ENCODE data around the gene CDR2L.
"Not testable (repeated sequence)": the region's sequence is repeated elsewhere in the genome, so short reads cannot be mapped to it uniquely, and the experiment has no call there.

The CDR2L gene

GRCh38 chr17:74978240-74978639, 9.2 kb upstream of the CDR2L start:
- in situ Hi-C loops (cut with MboI; ENCODE audit: low pct_unique_long_range_greater_than_20kb, low sequenced_read_pairs), result no loop called here
- DNase-seq, result no peak

- DNase-seq, result no peak
- in situ Hi-C loops (cut with MboI; ENCODE audit: low pct_unique_long_range_greater_than_20kb, low sequenced_read_pairs), result no loop called here
Observed at GRCh38 chr17:74979408-74980146, 7.9 kb upstream of the CDR2L start.

GRCh38 chr17:74981318-74981978, 6.0 kb upstream of the CDR2L start:
- in situ Hi-C loops (cut with MboI; ENCODE audit: low pct_unique_long_range_greater_than_20kb, low sequenced_read_pairs), result no loop called here
- no peak for DNase-seq

DNA sequence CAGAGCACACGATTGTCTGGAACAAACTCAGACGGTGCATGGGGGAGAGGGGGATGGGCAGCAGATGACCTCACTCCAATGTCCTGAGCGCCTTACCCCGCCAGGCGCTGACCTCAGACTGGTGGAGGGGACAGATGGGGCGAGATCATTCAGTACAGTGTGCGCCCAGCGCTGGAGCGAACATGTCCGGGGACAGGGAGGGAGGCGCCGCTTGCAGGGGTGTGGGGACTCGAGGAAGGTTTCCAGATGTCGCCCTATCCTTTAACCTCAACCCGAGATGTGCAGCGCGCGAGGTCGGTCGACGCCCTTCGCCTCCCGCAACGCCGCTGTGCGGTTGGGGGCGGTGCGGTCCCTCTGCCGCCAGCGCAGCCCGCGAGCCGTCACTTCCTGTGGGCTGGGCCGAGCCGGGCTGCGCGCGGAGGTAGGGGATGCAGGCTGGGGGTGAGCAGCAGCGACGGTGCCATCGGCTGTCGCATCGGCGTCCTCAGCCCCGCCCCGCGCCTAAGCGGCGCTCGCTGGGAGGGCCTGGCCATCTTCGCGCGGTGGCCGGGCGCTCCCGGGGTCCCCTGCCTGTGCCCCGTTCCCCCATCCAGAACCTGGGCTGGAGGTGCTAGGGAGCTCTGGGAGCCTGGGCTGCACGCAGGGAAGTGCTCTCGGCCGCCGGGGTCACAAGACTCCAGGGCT, 5.3 kb upstream of the CDR2L start:
- in situ Hi-C loops (cut with MboI; ENCODE audit: low pct_unique_long_range_greater_than_20kb, low sequenced_read_pairs), result no loop called here
- DNase-seq, result peak; percentile 84

DNA sequence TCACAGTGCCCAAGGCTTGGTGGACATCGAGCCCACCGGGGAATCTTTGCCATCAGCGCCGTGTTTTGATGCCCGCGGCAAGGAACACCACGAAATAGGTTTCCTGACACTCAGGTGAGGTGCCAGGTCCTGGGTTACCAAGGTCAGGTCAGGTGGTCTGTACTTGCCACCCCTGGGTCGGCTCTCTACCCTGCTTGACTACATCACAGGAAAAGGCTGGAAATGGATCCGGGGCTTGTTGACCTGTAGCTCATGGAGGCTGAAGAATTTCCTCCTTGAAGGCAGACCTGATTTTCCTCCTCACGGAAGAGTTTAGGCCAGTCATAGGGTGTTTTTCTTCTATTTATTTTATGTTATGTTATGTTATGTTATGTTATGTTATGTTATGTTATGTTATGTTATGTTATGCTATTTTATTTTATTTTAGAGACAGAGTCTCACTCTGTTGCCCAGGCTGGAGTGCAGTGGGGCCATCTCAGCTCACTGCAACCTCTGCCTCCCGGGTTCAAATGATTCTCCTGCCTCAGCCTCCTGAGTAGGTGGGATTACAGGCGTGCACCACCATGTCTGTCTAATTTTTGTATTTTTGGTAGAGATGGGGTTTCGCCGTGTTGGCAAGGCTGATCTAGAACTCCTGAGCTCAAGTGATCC, 4.6 kb upstream of the CDR2L start:
- DNase-seq; in situ Hi-C loops (cut with MboI; ENCODE audit: low pct_unique_long_range_greater_than_20kb, low sequenced_read_pairs): not testable (repeated sequence)

DNA sequence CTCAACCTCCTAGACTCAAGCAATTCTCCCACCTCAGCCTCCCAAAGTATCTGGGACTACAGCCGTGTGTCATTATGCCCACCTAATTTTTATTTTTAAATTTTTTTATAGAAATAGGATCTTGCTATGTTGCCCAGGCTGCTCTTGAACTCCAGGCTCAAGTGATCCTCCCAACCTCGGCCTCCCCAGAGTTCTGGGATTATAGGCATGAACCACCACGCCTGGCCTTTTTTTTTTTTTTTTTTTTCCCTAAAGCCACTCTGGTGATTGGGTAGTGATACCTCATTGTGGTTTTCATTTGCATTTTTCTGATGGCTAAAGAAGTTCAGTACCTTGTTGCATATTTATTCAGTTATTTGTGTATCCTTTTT, 1.2 kb upstream of the CDR2L start:
- no peak for DNase-seq
- in situ Hi-C loops (cut with MboI; ENCODE audit: low pct_unique_long_range_greater_than_20kb, low sequenced_read_pairs), result no loop called here

DNA sequence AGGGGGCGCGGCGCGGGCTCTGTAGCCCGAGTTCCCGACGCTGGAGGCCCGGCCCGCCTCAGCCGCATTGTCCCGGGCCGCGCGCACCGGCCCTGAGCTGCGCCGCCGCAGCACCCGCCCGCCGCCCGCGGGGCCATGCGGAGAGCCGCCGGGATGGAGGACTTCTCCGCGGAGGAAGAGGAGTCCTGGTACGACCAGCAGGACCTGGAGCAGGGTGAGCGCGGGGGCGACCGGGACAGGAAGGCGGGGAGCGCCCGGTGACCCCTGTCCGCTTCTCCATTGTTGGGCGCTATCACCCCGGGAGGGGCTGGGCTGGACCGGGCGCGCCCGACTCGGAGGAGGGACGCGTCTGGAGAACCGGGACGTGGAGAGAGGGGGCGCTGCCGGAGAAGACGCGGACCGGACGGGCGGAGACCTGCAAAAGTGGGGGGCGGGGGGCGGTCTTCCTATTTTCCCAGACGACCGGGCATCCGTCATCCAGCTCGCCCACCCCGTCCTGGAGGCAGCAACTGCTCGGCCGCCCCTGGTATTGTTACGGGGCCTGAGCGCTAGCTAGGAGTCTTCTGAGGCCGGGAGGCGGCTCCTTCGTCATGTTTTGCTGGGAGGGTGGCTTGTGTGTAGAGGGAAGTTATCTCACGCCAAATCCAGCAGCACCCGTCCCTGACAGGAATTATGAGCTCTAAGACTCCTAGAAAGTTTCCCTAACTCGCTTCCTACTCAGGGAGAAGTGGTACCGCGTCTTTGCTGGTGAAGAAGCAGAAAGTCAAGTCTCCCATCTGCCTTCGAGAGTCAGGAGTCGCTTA, 678 bp downstream of the CDR2L start:
- in situ Hi-C loops (cut with MboI; ENCODE audit: low pct_unique_long_range_greater_than_20kb, low sequenced_read_pairs), result no loop called here
- DNase-seq, result peak; percentile 68

DNA sequence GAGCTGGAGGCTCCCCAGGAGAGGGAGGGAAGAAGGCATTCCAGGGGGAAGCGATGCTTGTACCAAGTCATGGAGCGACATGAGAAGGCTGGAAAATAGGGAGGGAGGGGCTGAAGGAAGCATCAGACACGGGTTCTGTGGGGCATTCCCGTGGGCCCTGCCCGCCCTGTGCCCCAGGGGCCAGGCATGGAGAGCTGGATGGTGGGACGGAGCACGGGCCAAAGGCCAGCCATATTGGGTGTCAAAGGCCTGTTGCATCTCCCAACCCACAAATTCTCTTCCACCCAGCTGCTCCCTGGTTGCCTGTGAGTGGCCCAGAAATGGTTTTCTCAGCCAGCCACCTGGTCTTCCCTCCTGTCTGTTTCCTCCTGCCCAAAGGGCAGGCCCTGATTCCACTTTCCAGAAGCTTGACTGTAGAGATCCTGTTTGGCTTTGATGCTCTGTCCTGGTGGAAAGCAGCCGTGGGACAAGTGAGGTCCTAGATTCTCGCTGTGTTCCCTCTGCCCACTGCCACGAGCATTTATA, 3.2 kb downstream of the CDR2L start:
- in situ Hi-C loops (cut with MboI; ENCODE audit: low pct_unique_long_range_greater_than_20kb, low sequenced_read_pairs), result no loop called here
- DNase-seq, result no peak

DNA sequence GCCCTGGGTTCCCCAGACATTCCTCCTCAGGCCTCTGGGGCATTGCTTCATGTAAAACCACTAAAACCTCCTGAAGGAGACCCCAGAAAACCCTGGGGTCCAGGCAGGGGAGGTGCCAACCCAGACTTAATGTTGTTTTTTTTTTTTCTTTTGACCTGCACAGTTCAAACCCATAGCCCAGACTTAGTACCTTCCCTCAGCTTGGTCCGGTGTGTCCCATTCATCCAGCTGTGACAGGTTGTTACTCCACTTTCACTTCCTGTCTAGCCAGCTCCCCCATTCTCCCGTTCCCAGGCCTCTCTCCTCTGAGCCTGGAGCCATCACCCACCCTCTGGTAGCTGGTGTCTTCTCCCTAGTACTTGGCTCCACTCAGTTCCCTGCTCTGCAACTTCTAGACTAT, 4.8 kb downstream of the CDR2L start:
- DNase-seq, result no peak
- in situ Hi-C loops (cut with MboI; ENCODE audit: low pct_unique_long_range_greater_than_20kb, low sequenced_read_pairs), result no loop called here

DNA sequence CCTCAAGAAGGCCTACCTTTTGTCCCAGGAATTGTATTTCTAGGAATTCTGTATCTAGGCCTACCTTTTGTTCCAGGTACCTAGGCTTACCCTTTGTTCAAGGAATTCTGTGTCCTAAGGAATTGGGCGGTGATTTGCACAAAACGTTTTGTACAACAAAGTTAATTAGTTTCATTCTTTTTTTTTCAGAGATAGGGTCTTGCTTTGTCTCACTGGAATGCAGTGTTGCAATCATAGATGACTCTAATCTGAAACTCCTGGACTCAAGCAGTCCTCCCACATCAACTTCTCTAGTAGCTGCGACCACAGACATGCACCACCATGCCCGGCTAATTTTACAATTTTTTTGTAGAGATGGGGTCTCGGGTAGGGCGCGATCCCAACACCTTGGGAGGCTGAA, 7.0 kb downstream of the CDR2L start:
- in situ Hi-C loops (cut with MboI; ENCODE audit: low pct_unique_long_range_greater_than_20kb, low sequenced_read_pairs), result no loop called here
- DNase-seq, result no peak

GRCh38 chr17:74995847-74996246, 8.4 kb downstream of the CDR2L start:
- in situ Hi-C loops (cut with MboI; ENCODE audit: low pct_unique_long_range_greater_than_20kb, low sequenced_read_pairs), result no loop called here
- DNase-seq, result no peak

DNA sequence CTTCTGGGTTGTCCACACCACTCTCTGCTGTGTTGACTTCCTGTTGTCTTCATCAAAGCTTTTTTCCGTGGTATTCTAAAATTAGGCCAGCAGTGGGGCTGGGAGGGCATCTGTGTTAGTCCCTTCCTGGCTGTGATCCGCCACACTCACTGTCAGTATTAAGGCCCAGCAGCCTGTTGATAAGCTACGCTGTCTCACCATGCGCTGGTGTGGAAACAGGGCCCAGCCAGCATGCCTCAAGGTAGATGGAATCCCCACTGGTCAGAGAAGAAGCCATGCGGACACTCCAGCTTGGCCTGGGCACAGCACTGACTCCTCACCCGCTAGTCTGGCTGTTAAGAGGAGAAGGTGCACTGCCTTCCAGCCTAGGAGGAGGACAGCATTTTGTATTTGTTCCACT, 11.4 kb downstream of the CDR2L start:
- peak; percentile 63 for DNase-seq
- in situ Hi-C loops (cut with MboI; ENCODE audit: low pct_unique_long_range_greater_than_20kb, low sequenced_read_pairs), result no loop called here

GRCh38 chr17:74999523-74999922, 12.1 kb downstream of the CDR2L start:
- no peak for DNase-seq
- in situ Hi-C loops (cut with MboI; ENCODE audit: low pct_unique_long_range_greater_than_20kb, low sequenced_read_pairs), result no loop called here

DNA sequence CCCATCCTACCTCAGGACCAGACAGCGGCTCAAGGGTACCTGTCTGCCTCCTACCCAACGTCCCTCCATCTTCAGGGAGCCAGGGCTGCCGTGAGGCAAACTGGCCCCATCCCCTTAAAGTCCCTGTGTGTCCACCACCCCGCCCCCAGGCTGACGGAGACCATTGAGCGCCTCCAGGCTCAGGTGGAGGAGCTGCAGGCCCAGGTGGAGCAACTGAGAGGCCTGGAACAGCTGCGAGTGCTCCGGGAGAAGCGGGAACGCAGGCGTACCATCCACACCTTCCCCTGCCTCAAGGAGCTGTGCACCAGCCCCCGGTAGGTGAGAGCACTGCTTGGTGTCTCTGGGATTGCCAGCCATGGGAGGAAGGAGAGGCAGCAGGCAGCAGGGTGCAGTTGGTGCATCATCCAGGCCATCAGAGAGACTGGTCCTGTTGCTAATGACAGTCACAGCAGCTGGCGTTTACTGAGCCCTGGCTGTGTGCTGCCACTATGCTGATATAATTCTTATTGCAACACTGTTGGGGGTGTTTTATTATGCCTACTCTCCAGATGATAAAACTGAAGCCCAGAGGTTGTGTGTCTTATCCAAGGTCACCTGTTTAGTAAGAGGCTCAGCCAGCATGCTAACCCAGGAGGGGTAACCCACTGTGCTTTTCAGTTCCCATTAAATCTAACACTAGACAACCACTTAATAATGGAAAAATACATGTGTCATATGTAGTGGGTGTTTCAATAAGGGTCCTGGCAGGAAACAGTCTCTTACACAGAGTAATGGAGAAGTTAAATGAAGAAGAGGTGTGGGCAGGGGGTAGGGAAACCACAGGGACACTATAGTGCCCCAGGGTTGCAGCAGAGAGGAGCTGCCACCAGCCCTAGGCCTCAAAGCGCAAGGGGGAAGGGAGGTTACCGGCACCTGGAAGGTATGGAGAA, 14.7 kb downstream of the CDR2L start:
- DNase-seq, result no peak
- in situ Hi-C loops (cut with MboI; ENCODE audit: low pct_unique_long_range_greater_than_20kb, low sequenced_read_pairs), result no loop called here

DNA sequence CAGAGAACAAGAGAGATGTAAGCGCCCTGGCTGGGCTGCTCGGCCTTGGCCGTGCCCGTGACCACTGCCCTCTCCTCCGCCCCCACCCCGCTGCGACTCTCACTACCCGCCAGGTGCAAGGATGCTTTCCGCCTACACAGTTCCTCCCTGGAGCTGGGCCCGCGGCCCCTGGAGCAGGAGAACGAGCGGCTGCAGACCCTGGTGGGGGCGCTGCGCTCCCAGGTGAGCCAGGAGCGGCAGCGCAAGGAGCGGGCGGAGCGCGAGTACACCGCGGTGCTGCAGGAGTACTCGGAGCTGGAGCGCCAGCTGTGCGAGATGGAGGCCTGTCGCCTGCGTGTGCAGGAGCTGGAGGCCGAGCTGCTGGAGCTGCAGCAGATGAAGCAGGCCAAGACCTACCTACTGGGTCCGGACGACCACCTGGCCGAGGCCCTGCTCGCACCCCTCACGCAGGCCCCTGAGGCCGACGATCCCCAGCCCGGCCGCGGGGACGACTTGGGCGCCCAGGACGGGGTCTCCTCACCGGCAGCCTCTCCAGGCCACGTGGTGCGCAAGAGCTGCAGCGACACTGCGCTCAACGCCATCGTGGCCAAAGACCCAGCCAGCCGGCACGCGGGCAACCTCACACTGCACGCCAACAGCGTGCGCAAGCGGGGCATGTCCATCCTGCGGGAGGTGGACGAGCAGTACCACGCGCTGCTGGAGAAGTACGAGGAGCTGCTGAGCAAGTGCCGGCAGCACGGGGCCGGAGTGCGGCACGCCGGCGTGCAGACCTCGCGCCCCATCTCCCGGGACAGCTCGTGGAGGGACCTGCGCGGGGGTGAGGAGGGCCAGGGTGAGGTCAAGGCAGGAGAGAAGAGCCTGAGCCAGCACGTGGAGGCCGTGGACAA, 15.9 kb downstream of the CDR2L start:
- DNase-seq, result no peak
- in situ Hi-C loops (cut with MboI; ENCODE audit: low pct_unique_long_range_greater_than_20kb, low sequenced_read_pairs), result no loop called here

DNA sequence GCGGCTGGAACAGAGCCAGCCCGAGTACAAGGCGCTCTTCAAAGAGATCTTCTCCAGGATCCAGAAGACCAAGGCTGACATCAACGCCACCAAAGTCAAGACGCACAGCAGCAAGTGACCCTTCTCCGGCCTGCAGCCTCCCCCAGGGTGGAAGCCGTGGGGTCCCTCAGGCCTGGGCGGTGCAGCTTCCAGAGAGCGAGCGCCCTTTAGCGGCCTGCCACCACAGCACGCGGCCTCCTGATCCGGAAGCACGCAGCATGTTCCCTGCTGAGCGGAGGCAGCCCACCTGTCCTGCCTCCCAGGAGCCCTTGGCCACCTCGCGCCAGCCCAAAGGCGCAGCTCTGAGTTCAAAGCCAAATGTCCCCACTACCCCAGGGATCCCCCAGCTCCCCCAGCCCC, 16.5 kb downstream of the CDR2L start:
- DNase-seq, result no peak
- in situ Hi-C loops (cut with MboI; ENCODE audit: low pct_unique_long_range_greater_than_20kb, low sequenced_read_pairs), result no loop called here

DNA sequence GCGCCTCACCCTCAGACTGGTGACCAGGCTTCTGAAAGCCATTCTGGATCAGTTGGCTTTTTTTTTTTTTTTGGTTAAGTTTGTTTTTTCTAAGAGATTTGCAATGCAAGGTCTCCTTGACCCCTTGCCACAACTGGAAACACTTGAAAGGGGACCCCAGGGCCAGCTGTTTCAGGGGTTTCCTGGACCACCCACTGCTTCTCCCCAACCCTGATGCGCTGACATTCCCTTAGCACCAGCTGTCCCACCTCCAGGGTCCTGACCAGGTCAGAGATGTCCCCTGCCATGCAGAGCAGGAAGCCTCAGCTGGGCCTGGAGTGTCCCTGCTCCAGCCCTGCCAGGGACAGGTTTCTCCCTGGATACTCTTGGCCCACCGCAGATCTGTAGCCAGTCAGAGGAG, 16.9 kb downstream of the CDR2L start:
- in situ Hi-C loops (cut with MboI; ENCODE audit: low pct_unique_long_range_greater_than_20kb, low sequenced_read_pairs), result no loop called here
- DNase-seq, result no peak

Measured in KBM-7 (cell line).